Transverse colon (tissue), 4 donors: ENCODE data around the gene CHCHD6. TPM values are rescaled to one million over a fixed set of nuclear protein-coding genes. Genes with fewer than 3 reads are reported as not detected.
A peak's percentile ranks its signal among the peaks of the same experiment; 100 is the strongest.

Experiments
- DNase-seq: peaks from one replicate; pipeline ENCODE4 v3.0.0-alpha.2; 2019
- H3K27ac ChIP-seq, 4 donors: fragments of 200-600 bp; sonication (generic); 2 replicates each; pipeline ENCODE4 v1.5.1; 2016 to 2018; ENCODE audit warnings: inconsistent platforms in 4 of 4
- H3K27me3 ChIP-seq: fragments of 200-600 bp; sonication (generic); 2 replicates; pipeline ENCODE4 v1.5.1; 2017; ENCODE audit warnings: inconsistent platforms
- H3K36me3 ChIP-seq, 4 donors: fragments of 200-600 bp; sonication (generic); 2 replicates each; pipeline ENCODE4 v1.5.1; 2017 to 2019; ENCODE audit warnings: inconsistent platforms in 4 of 4
- H3K4me1 ChIP-seq, 4 donors: fragments of 200-600 bp; sonication (generic); 2 replicates each; pipeline ENCODE4 v1.5.1; 2017 to 2020; ENCODE audit warnings: inconsistent platforms in 4 of 4
- H3K4me3 ChIP-seq, 4 donors: fragments of 200-600 bp; sonication (generic); 1 replicate in 1 of 4; 2 replicates in 3 of 4; pipeline versions ENCODE4 v1.5.1 to v1.6.1; 2017 to 2019; ENCODE audit warnings: inconsistent platforms in 4 of 4
- H3K9me3 ChIP-seq, 2 donors: fragments of 200-600 bp; sonication (generic); 2 replicates each; pipeline ENCODE4 v1.5.1; 2017 to 2019; ENCODE audit warnings: inconsistent platforms in 2 of 2
- EP300 ChIP-seq: sonication (generic); formaldehyde crosslinking; IDR thresholded peaks from one replicate; pipeline ENCODE4 v1.6.1; 2017; ENCODE audit warnings: antibody characterized with exemption, low read depth
- POLR2A ChIP-seq: fragments of 450-650 bp; IDR thresholded peaks from one replicate; pipeline ENCODE4 v1.6.1; 2016; ENCODE audit warnings: antibody characterized with exemption, mild to moderate bottlenecking, moderate library complexity
- POLR2AphosphoS5 ChIP-seq, 3 donors: sonication (generic); formaldehyde crosslinking; IDR thresholded peaks; one replicate each; pipeline ENCODE4 v1.6.1; 2016; ENCODE audit warnings: antibody characterized with exemption in 3 of 3
- WGBS, 2 donors: methylation state at CpG; one replicate each; pipeline ENCODE4 v1.1.5; 2018; ENCODE audit warnings: low coverage in 1 of 2; 5-methylcytosine and 5-hydroxymethylcytosine counted together
- in situ Hi-C, 4 donors: fragments of 200-750 bp; cut with MboI; loops; one replicate each; pipeline versions ENCODE4 v1.15.0 to v1.15.1; 2017; ENCODE audit warnings: low sequenced_read_pairs in 3 of 4, low pct_ligation_motif_present in 1 of 4, low pct_unique_long_range_greater_than_20kb in 1 of 4
- intact Hi-C: fragments of 100-400 bp; cut with DNase I; formaldehyde crosslinking; loops from one replicate; pipeline ENCODE4 v1.15.1; 2023; ENCODE audit warnings: low total_unique reads
- total RNA-seq, 4 donors: library from RNA; depleted of rRNA; stranded (reverse); fragments of >200 nt; gene quantifications; one replicate each; pipeline ENCODE4 v1.1.0, GENCODE V29; 2016
- TF ChIP-seq, protein P1 (sequence below), 5 experiments: fragments of 200-600 bp in 3 of 5; fragments of 450-650 bp in 2 of 5; sonication (generic) in 3 of 5; IDR thresholded peaks; 1 replicate in 2 of 5; 2 replicates in 3 of 5; pipeline ENCODE4 v1.5.1; 2016 to 2017; ENCODE audit warnings: antibody characterized with exemption in 5 of 5, inconsistent platforms in 3 of 5, mild to moderate bottlenecking in 2 of 5, moderate library complexity in 1 of 5

CHCHD6 gene
- total RNA-seq, 4 donors from 2014 or later: 4.6 to 12.1 (median 5.3) TPM

DNA sequence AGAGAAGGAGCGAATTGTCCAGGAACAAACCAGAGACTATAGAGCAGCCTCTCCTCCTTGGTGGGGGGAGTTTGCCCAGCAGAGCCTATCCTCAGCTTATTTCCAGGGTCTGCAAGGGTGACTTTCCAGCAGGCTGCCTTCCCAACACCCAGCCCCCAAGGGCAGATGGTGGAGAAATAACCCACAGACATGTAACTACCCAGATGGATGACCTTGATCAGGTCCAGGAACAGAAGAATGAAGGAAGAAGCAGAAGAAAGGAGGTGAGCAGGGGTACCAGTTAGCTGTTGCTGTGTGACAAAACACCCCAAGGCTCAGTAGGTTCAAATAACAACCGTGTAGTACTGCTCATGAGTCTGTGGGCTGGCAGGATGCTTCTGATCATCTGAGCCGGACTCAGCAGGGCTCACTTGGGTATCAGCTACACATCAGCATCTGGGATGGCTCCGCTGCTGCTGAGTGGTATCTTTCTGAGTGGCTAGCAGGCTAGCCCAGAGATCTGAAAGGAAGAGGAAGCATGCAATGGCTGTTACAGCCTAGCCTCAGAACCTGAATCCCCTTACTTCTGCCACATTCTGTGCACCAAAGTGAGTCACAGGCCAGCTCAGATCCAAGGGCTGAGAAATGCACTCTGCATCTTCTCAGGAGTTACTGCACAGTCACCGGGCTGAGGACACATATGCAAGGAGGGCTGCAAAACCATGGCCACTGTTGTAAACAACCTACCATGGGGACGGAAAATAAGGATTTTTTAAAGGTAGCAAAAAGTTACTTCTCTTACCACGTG lies 26.9 kb upstream of the CHCHD6 start:
- in situ Hi-C loops (loop anchor here in 2 of 4 donors (25.0 kb wide), 2 partner anchors 785 to 860 kb away; no protein-coding TSS in a partner anchor), intact Hi-C loops (no loop called here)
- 85 to 90% methylated on average over 2 to 7 of the region's 7 CpGs for WGBS, 2 donors
- H3K27me3 ChIP-seq: peaks cover 24% of the 10 kb centered on the region
- H3K36me3 ChIP-seq: no peaks in the 10 kb centered on the region
- no peak for DNase-seq
- H3K9me3 ChIP-seq: peaks cover 0 to 4% of the 10 kb centered on the region in 2 donors
- TF ChIP-seq EP300 (no peak), POLR2A (no peak), POLR2AphosphoS5 (IDR thresholded peaks at IDR 0.05) (no peak)
- TF ChIP-seq, protein P1, sequence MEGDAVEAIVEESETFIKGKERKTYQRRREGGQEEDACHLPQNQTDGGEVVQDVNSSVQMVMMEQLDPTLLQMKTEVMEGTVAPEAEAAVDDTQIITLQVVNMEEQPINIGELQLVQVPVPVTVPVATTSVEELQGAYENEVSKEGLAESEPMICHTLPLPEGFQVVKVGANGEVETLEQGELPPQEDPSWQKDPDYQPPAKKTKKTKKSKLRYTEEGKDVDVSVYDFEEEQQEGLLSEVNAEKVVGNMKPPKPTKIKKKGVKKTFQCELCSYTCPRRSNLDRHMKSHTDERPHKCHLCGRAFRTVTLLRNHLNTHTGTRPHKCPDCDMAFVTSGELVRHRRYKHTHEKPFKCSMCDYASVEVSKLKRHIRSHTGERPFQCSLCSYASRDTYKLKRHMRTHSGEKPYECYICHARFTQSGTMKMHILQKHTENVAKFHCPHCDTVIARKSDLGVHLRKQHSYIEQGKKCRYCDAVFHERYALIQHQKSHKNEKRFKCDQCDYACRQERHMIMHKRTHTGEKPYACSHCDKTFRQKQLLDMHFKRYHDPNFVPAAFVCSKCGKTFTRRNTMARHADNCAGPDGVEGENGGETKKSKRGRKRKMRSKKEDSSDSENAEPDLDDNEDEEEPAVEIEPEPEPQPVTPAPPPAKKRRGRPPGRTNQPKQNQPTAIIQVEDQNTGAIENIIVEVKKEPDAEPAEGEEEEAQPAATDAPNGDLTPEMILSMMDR (IDR thresholded peaks at IDR 0.05): no peak
- no peak overlapping the region for H3K27ac ChIP-seq
- H3K4me3 ChIP-seq: no peak overlapping the region
- peaks cover 0 to 7% (median 5%) of the 10 kb centered on the region in 4 donors for H3K4me1 ChIP-seq

DNA sequence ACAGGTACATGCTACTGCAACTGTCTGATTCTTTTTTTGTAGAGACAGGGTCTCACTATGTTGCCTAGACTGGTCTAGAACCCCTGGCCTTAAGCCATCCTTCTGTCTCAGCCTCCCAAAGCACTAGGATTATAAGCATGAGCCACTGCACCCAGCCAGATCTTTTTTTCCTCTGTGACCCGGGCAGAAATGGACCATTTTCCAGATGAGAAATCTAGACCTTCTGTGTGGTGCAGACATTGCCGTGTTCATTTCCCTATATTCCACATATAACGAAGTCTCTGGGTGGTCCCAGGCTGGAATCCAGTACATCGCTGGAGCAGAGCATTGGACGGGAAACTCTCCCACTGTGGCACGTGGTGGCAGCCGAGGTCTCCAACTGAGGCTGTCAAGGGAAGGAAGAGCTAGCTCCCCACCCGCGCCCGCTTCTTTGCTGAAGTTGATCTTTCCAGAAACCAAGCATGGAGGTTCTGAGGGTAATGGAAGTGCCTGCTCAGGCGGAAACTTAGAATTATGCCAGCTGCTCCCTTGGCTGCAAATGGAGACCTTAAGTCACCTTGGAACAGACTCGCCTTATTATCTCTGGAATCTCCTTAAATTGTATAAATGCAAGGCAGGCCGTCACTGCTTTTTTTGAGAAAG lies 26.1 kb upstream of the CHCHD6 start:
- no peak overlapping the region for H3K4me3 ChIP-seq
- no peak overlapping the region for H3K27ac ChIP-seq
- H3K9me3 ChIP-seq: peaks cover 0 to 4% of the 10 kb centered on the region in 2 donors
- WGBS, 2 donors: 80% methylated on average over 1 to 13 of the region's 13 CpGs
- H3K36me3 ChIP-seq: no peaks in the 10 kb centered on the region
- DNase-seq: no peak
- TF ChIP-seq, protein P1 (IDR thresholded peaks at IDR 0.05): no peak
- TF ChIP-seq POLR2AphosphoS5 (IDR thresholded peaks at IDR 0.05): no peak
- intact Hi-C loops (loop anchor here (2.0 kb wide), 1 partner anchor 869 kb away; no protein-coding TSS in a partner anchor), in situ Hi-C loops (loop anchor here in 2 of 4 donors (25.0 kb wide), 2 partner anchors 784 to 859 kb away; no protein-coding TSS in a partner anchor)
- peaks cover 24% of the 10 kb centered on the region for H3K27me3 ChIP-seq
- H3K4me1 ChIP-seq: peaks cover 0 to 7% (median 5%) of the 10 kb centered on the region in 4 donors

DNA sequence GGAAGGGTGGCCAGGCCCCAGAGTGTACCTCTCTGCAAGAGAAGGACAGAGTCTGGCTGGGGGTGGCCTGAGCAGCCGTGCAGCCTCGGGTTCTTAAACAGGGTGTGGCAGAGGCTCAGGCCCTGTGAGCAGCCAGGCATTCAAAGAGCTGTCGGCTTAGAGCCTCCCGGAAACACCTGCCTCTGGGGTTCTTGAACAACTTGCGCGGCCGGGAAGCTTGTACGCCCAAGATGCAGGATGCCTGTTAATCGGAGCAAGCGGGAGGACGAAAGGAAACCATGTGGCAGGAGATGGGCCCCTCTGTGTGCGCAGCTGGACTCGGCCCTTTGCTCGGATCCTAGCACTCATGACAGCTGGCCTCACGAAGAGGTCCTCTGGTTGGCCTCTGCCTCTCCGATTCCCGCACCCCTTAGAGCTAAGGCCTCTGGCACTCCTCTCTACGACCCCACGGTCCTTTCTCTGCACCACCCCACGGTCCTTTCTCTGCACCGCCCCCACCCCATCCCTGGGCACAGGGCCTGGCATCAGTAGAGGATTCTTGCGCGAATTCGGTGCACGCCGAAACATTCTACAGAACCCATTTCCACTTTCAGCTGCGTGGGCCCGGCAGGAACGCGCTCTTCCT lies 25.2 kb upstream of the CHCHD6 start:
- H3K36me3 ChIP-seq: no peaks in the 10 kb centered on the region
- intact Hi-C loops (loop anchor here (2.0 kb wide), 1 partner anchor 868 kb away; no protein-coding TSS in a partner anchor), in situ Hi-C loops (loop anchor here in 2 of 4 donors (25.0 kb wide), 2 partner anchors 783 to 858 kb away; no protein-coding TSS in a partner anchor)
- peaks cover 0 to 7% (median 5%) of the 10 kb centered on the region in 4 donors for H3K4me1 ChIP-seq
- TF ChIP-seq EP300: no peak
- no peak for TF ChIP-seq POLR2A
- TF ChIP-seq, protein P1 (IDR thresholded peaks at IDR 0.05): no peak
- peaks cover 24% of the 10 kb centered on the region for H3K27me3 ChIP-seq
- DNase-seq: peak; percentile 23
- 11 to 19% methylated on average over 5 to 29 of the region's 30 CpGs for WGBS, 2 donors
- H3K9me3 ChIP-seq: peaks cover 0 to 4% of the 10 kb centered on the region in 2 donors
- H3K27ac ChIP-seq: no peak overlapping the region
- H3K4me3 ChIP-seq: no peak overlapping the region

DNA sequence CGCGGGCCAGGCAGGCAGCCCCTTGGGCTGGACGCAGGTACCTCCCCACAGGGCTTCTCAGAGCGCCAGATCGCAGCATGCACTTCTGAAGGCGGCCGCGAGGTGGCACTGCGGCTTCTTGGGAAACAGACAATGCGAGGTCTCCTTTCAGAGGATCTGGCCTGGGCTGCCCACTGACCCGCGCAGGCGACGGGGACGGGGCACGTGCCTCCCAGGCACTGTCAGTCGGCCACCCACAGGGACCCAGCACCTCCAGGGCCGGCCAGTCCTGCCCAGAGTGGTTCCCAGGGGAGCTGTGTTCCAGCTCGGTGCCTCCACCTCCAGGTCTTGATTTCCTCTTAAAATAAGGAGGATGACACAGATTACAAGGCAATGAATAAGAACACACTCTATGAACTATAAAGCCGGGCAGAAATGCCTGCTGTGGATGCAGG lies 24.7 kb upstream of the CHCHD6 start:
- H3K36me3 ChIP-seq: no peaks in the 10 kb centered on the region
- 5% methylated on average over 20 of the region's 20 CpGs; no CpG with 5 or more reads in 1 of the 2 donors for WGBS, 2 donors
- in situ Hi-C loops: loop anchor here in 2 of 4 donors (25.0 kb wide), 2 partner anchors 783 to 858 kb away; no protein-coding TSS in a partner anchor

More for the DNA sequence above, 24.7 kb upstream of the CHCHD6 start:
- Histone ChIP-seq H3K4me1 (peaks cover 0 to 7% (median 5%) of the 10 kb centered on the region in 4 donors), H3K27me3 (peaks cover 24% of the 10 kb centered on the region), H3K27ac (no peak overlapping the region), H3K4me3 (no peak overlapping the region), H3K9me3 (peaks cover 0 to under 1% of the 10 kb centered on the region in 2 donors)
- intact Hi-C loops: loop anchor here (2.0 kb wide), 1 partner anchor 867 kb away; no protein-coding TSS in a partner anchor
- DNase-seq: peak; percentile 83
- no peak for TF ChIP-seq POLR2AphosphoS5 (IDR thresholded peaks at IDR 0.05)
- TF ChIP-seq, protein P1 (IDR thresholded peaks at IDR 0.05): peak; percentile 88 to 99 (median 98)
- TF ChIP-seq POLR2A: no peak
- no peak for TF ChIP-seq EP300
